HG03025 (cell line): Measurements from ENCODE around the gene PCIF1.

ENCODE experiments used
- ATAC-seq: cut with Tn5 transposase; IDR thresholded peaks from one replicate; pipeline ENCODE4 v1.9.1; 2021; ENCODE audit warnings: mild to moderate bottlenecking, moderate library complexity; ENCODE audit not compliant: unreplicated experiment, low FRiP score

Gene PCIF1

GRCh38 chr20:45964006-45964400, 29.5 kb downstream of the PCIF1 start:
- no peak for ATAC-seq

- ATAC-seq, result no peak
Measured at GRCh38 chr20:45965169-45966002, 30.9 kb downstream of the PCIF1 start.

GRCh38 chr20:45967551-45968080, 33.1 kb downstream of the PCIF1 start:
- no peak for ATAC-seq

GRCh38 chr20:45968081-45968671, 33.7 kb downstream of the PCIF1 start:
- no peak for ATAC-seq

GRCh38 chr20:45968801-45969711, 34.6 kb downstream of the PCIF1 start:
- no peak for ATAC-seq

- ATAC-seq, result no peak
Measured at GRCh38 chr20:45969712-45970634, 35.5 kb downstream of the PCIF1 start.

- ATAC-seq, result no peak
Measured at GRCh38 chr20:45970646-45971424, 36.4 kb downstream of the PCIF1 start.

- ATAC-seq, result peak; percentile 19
Measured at GRCh38 chr20:45971425-45971674, 36.9 kb downstream of the PCIF1 start.

GRCh38 chr20:45971675-45972499, 37.4 kb downstream of the PCIF1 start, which contains the start of gene ZNF335:
Gene ZNF335, minus strand, starts transcription at chr20:45972203. Its CDS starts 793 bp downstream, at chr20:45971410.
- ATAC-seq, result peak; percentile 61

- ATAC-seq, result no peak
Measured at GRCh38 chr20:45972500-45973183, 38.2 kb downstream of the PCIF1 start.

GRCh38 chr20:45974896-45975565, 40.5 kb downstream of the PCIF1 start:
- no peak for ATAC-seq

GRCh38 chr20:45975686-45976085, 41.2 kb downstream of the PCIF1 start:
- ATAC-seq, result no peak

- no peak for ATAC-seq
Measured at GRCh38 chr20:45976086-45976485, 41.6 kb downstream of the PCIF1 start.

- no peak for ATAC-seq
Measured at GRCh38 chr20:45981261-45981660, 46.8 kb downstream of the PCIF1 start.

GRCh38 chr20:45983279-45983743, 48.8 kb downstream of the PCIF1 start:
- ATAC-seq, result no peak

- no peak for ATAC-seq
Measured at GRCh38 chr20:45985573-45985972, 51.1 kb downstream of the PCIF1 start.
